GM12801 (cell line): ENCODE measurements around the gene DNAH7.

Experiments used
- CTCF ChIP-seq: IDR thresholded peaks from one replicate; pipeline ENCODE4 v1.5.1; 2011; ENCODE audit warnings: control low read depth; ENCODE audit not compliant: insufficient read length; ENCODE audit errors: extremely low read depth

DNAH7 gene

DNA sequence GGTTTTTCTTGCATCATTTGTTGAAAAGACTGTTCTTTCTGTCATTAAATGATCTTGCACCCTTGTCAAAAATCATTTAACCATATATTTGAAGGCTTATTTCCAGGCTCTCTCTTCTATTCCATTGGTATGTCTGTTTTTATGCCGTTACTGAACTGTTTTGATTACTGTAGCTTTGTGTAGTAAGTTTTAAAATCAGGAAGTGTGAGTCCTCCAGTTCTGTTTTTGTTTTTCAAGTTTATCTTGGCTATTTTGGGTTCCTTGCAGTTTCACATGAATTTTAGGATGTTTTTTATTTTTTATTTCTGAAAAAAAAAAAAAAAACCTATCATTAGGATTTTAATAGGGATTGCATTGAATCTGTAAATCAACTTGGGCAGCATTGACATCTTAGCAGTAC, 372.6 kb downstream of the DNAH7 start:
- no peak for TF ChIP-seq CTCF

- TF ChIP-seq CTCF, result no peak
Observed at GRCh38 chr2:195695002-195695631, 373.5 kb downstream of the DNAH7 start.

DNA sequence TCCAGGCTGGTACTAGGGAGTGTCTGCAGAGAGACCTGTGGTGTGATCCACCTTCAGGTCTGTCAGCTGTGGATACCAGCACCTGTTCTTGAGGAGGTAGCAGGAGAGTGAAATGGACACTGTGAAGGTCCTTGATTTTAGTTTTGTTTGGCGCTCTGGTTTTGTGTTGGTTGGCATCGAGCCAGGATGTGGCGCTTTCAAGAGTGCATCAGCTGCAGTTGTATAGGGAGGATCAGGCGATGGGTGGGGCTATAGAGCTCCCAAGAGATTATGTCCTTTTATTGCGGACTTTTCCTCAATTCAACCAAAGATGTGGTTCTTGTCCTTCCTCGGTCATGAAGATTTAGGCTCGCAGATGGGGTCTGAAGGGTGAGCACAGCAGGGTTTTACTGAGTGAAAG, 374.1 kb downstream of the DNAH7 start:
- TF ChIP-seq CTCF, result no peak
